NCI-H1694 treated with DMSO at 0.1 percent for 48 hours (cell line): ENCODE measurements around the gene CEP350.
"Not testable (repeated sequence)": the region's sequence is repeated elsewhere in the genome, so short reads cannot be mapped to it uniquely, and the experiment has no call there.

ENCODE experiments used
- DNase-seq: peaks from one replicate; lab custom pipeline; 2025; lab: John Stamatoyannopoulos, UW

The CEP350 gene

DNA sequence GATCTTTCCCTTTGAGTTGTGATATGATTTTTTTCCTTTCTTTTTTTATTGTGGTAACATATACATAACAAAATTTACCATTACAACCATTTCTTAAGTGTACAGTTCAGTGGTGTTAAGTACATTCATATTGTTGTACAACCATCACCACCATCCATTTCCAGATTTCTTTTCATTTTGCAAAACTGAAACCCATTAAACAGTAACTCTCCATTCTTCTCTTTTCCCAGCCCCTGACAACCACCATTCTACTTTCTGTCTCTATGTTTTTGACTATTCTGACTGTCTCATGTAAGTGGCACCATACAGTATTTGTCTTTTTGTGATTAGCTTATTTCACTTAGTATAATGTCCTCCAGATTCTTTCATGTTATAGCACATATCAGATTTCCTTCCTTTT is 30.3 kb downstream of the CEP350 start:
- DNase-seq: no peak

DNA sequence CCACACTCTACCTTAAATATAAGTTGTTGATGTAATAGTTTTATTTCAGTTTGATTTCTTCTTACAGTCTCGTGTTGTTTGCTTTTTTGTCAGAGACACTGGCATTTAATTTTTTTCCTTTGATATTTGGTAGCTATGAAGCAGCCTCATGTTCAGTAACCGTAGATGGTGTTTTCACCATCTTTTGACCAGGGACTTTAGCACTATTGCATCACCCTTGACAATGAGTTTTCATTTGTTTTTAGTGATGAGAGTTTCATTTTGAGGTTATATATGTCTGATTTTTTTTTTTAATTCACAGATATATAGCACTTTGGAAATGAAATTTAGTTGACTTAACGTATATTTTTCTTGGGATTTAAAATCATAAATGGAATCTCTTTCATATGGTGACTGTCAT is 36.2 kb downstream of the CEP350 start:
- DNase-seq: no peak

DNA sequence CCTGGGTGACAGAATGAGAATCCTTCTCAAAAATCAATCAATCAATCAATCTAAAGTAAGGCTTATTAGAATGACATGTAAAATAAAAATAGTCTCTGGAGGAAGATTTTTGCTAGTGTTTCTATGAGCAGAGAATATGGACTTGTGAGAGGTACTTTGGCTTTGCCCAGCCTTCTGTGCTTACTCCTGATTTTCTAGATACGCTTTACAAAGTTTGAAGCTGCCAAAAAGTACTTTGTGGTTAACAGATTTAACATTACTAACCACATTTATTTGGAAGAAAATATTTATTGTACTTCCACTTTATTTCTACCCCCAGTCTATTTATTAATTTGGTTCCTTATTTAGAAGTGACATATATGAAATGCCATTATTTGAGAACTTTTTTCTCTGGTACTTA is 41.0 kb downstream of the CEP350 start:
- DNase-seq: no peak

DNA sequence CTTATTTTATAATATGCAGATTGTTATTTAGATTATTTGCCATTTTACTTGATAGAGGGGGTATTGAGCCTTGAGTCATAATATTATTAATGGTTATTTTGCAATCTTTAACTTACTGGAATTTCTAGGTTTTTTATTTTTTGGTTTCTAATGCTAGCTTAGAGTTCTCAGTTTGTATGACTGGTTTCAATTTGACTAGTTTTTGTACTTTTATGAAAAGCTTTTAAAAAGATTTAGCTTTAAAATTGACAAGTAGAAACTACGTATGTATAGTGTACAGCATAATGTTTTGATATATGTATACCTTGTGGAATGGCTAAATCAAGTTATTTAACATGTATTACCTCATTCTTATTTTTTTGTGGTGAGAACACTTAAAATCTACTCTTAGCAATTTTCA is 41.5 kb downstream of the CEP350 start:
- DNase-seq: no peak

DNA sequence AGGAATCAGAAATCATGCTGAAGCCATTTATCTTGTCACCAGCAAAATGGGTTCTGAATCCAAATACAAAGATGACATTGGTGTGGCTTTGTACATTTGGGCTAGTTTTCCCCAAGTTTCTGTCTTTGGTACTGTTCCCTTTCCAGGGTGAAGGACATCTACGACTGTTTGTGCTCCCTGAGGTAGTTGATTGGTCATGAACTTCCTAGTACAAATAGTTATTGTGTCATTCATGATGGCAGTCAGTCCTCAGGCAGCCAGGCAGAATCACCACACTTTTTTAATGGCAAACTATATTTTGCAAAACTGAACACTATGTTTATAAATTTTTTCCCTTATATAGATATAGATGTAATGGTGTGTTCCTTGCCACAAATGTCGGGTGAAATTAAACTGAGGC is 46.0 kb downstream of the CEP350 start:
- no peak for DNase-seq

DNA sequence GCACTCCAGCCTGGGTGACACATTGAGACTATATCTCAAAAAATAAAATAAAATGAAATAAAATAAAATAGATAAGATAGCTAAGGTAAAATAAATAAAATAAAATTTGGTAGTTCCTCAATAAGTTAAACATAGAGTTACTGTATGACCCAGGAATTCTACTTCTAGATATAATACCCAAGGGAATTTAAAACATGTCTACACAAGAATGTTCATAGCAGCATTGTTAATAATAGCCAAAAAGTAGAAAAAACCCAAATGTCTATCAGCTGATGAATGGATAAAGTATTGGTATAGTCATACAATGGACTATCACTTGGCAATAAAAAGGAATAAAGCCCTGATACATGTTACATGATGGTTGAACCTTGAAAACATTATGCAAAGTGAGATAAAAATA is 47.8 kb downstream of the CEP350 start:
- DNase-seq: no peak

DNA sequence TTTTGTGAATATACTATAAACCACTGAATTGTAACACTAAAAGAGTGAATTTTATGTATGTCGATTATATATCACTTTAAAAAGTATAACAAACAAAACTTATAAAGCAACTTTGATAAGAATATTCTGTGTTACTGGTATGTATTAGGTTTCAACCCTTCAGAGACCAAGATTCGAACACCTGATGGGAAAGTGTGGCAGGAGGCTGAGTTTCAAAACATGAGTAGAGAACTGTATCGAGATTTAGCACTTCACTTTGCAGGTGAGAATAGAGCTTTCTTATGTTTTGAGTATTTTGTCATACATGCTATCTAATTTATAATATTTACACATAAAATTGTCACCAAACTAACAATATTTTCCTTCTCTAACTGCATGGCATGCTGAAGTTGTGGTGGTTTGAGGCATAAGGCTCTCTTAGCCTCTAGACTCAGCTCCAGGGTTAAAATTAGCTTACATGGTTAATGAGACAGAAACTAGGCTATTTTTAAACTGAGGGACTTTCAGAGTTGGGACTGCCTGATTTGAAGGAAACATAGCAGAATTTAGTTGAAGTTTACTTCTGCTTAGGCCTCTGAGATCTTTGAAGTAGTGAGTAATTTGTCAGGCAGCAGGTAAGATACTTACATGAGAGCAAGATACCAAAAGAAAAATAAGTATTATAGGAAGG is 48.6 kb downstream of the CEP350 start:
- DNase-seq: no peak

DNA sequence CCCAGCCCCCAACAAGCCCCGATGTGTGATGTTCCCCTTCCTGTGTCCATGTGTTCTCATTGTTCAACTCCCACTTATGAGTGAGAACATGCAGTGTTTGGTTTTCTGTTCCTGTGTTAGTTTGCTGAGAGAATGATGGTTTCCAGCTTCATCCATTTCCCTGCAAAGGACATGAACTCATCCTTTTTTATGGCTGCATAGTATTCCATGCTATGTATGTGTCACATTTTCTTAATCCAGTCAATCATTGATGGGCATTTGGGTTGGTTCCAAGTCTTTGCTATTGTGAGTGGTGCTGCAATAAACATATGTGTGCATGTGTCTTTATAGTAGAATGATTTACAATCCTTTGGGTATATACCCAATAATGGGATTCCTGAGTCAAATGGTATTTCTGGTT is 52.2 kb downstream of the CEP350 start:
- DNase-seq: not testable (repeated sequence)

DNA sequence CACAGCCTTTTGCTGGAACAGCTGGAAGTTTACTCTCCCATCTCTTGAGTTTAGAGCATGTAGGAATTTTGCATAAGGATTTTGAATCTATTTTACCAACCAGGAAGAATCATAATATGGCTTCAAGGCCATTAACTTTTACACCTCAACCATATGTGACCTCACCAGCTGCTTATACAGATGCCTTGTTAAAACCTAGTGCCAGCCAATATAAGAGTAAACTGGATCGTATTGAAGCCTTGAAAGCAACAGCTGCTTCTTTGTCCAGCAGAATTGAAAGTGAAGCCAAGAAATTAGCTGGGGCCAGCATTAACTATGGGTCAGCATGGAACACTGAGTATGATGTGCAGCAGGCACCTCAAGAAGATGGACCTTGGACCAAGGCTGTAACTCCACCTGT is 65.4 kb downstream of the CEP350 start:
- no peak for DNase-seq

DNA sequence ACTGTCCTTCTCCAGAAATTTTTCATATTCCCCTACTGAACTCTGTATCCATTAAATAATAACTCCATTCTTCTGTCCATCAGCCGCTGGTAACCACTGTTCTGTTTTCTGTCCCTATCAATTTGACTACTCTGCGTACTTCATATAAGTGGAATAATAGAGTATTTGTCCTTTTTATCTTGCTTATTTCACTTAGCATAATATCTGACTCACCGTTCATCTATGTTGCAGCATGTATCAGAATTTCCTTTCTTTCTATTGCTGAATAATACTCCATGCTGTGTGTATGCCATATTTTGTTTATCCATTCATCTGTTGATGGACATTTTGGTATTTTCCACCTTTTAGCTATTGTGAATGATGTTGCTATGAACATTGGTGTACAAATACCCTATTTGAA is 71.9 kb downstream of the CEP350 start:
- DNase-seq: no peak

DNA sequence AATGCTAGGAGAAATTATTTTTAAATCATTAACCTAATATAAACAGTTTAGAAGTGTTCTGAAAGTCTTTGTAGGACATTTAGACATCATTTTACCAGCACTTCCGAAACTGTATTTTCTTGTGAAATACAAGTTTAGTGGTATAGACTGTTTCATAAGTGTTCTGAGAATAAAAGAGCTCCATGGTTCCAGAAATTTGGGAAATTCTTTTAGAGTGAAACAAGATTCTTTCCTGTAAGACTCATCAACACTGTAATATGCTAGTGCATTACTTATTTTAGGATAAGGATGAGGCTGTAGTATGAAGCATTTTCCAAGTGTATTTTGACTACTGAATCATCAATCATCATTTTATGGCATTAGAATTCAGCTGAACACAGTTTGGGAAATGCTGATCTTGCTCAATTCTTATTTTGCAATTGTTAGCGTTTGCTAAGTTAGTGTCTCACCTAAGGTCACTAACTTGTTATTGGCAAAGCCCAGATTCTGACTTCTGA is 73.4 kb downstream of the CEP350 start:
- DNase-seq: no peak

DNA sequence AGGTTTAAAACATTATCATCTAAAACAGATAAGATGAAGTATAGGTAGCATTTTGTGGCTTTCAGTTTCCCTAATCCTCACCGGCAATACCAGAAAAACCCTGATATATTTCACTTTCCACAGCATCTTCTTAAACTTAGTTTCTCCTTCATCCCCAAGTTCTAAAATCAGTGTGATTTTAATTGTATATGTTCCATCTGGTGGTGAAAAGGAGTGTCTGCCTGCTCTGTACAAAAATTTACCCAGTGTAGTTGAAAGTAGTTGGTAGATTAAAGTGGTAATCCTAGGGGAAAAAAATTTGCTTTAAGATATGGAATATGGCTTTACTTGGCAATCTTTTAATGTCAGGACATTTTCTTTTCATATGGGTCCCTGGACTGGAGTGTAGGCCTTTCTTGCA is 74.3 kb downstream of the CEP350 start:
- DNase-seq: no peak

DNA sequence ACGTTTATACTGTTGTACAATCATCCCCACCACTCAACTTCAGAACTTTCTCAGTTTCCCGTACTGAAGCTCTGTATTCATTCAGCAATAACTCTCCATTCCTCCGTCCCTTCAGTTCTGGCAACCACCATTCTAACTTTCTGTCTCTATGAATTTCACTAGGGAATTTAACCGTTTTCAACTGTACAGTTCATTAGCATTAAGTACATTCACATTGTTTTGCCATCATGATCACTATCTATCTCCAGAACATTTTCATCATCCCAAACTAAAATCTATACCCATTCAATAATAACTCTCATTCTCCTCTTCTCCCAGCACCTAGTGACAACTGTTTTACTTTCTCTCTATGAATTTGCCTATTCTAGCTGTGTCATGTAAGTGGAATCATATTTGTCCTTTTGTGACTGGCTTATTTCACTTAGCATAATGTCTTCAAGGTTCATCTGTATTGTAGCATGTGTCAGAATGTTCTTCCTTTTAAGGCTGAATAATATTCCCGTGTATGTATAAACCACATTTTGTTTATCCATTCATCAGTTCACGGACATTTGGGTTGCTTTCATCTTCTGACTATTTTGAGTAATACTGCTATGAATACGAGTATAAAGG is 75.0 kb downstream of the CEP350 start:
- DNase-seq: no peak

DNA sequence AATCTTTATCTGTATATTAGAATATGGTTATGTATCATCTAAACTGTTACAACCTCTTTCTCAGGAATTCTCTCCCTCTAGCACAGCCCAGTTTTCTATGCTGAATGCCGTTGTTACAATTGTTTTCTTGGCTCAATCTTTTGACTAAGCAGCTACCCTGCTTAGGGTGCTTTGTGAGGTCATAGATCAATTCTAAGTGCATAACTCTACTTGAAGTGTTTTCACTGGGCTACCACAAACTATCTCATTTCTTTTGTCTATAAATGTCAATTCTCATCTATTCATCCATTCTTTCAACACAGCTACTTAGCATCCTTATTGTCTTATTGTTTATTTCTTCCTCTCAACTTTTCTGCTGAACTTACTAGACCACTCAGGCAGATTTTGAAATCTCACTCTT is 77.1 kb downstream of the CEP350 start:
- DNase-seq: no peak

DNA sequence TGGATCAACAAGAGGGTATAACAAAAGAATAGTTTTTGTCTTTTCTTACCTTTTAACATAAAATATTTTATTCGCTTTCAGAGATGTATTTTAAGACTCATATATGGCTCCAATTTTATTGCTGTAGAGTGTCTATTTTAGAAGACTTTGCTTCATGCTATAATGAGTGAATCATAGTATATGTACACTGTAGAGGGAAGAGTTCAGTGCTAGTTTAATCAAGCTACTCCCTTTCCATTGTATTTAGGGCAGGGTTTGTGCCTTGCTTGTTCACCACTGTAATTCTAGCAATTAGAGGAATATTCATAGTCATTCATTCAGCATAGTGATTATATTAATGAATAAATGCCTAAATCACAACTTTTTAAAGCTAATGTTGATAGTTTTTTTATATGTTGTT is 78.8 kb downstream of the CEP350 start:
- no peak for DNase-seq

DNA sequence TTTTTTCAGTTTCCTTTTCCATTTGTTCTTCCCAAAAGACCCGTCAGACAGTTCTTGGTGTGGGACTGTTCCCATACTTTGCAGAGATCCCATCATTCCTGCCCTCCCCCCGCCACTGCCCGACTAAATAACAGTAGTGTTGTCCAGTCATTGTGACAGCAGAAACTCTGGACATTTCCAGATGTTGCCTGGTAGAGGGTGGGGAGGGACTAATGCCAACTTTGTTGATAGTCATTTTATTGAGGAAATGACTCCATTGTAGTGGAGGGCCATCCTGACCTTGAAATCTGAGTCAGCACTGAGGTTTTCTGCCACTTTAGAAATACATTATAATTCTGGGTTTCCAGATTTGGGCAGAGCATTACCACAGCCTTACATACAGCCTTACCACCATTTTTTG is 85.4 kb downstream of the CEP350 start:
- no peak for DNase-seq

DNA sequence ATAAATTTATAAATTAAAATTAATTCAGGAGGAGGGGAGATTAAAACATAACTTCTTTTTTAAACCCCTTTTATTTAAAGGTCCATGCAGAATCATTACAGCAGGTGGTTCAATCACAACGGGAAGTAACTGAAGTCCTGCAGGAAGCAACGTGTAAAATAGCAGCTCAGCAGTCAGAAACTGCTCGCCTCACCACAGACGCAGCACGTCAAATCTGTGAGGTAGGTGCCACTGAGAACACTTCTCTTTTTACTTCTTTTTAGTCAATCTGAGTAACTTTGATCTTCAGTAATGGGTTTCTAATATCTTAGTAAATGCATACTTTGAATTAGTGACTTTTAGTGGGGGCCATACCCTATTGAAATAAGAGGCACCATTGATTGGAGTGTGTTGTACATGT is 87.0 kb downstream of the CEP350 start:
- no peak for DNase-seq

DNA sequence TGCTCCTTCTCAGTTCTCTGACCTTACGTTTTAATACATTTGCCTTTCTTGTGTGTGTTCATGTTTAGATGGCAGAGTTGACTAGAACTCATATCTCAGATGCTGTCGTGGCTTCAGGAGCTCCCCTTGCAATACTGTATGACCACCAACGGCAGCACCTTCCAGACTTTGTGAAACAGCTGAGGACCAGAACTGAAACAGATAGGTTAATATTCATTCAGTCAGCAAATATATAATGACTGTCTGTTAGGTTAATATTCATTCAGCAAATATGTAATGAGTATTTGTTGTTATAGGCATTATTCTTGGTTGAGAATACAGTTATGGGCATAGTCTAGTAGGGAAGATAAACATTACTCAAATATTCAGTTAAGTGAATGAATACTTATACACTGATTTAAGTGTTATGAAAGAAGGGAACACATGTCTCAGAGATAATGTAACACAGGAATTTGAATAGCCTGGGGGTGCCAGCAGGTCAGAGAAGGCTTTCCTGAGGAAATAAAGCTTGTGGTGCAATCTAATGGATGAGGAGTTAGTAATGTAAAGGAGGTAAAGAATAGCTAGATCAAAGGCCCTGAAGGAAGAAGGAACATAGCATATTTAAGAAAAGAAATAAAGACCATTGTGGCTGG is 88.5 kb downstream of the CEP350 start:
- DNase-seq: no peak

DNA sequence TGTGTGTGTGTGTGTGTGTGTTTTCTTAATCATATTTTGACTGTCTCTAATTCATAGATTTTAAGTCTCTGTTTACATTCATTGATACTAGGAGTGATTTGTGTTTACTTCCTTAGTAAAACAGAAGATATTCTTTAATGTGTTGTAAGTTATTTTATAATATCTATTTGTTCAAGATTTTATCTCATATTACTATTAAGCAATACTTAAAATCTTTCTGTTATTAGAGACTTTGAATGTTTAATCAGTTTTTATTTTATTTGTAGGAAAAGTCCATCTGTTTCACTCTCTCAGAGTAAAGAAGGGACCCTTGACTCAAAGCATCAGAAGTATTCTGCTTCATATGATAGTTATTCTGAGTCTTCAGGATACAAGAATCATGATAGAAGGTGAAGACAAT is 89.2 kb downstream of the CEP350 start:
- DNase-seq: no peak

DNA sequence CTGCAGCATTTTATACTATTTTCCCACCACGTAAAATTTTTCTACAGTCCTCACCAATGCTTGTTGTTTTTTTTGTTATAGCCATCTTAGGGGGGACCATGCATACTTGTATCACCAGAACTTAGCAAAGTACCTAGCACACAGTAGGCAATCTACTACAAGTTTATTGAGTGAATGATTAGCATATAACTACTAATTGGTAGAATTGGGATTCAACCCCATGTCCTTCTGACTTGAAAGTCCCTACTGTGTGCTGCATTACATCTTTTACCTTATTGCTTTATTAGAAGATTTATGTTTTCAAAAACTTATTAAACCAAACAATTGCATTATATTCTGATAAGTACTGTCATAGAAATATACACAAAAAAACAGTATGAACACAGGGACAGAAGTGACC is 92.1 kb downstream of the CEP350 start:
- DNase-seq: no peak

DNA sequence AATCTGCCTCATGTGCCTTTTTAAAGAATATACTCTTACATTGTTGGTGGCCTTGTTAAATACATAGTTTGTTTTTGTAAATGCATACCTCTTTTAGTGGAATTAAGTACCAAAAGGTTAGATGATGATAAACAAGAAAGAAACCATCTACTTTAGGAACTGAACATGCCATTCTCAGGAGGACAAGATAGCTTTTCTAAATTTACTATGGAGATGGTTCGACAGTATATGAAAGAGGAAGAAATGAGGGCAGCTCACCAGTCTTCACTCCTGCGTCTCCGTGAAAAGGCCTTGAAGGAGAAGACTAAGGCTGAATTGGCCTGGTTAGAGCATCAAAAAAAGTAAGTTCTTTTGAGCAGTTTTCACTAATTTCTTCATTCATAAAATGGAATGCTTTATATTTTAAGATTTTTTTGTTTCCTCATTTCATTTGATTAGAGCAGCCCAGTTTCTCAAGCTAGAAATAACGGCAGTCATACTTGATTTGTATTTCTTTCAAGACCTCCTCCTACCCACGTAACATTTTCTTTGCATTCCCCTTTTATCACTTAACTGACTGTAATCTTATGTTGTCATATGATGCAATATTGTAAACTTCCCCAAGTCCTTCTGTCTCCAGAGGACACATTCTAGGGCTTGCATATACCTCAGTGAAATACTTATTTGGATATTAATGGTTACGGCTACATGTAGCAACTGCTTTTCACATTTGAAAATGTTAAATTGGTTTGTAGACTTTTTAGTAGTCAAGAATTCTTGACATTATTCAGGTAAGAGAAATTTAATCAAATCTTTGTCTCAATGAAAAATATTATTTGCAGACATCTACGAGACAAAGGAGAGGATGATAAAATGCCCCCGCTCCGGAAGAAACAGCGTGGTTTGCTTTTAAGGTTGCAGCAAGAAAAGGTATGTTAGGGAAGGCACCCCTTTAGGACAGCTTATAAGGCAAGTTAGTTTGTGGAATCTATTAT is 99.3 kb downstream of the CEP350 start:
- DNase-seq: no peak

DNA sequence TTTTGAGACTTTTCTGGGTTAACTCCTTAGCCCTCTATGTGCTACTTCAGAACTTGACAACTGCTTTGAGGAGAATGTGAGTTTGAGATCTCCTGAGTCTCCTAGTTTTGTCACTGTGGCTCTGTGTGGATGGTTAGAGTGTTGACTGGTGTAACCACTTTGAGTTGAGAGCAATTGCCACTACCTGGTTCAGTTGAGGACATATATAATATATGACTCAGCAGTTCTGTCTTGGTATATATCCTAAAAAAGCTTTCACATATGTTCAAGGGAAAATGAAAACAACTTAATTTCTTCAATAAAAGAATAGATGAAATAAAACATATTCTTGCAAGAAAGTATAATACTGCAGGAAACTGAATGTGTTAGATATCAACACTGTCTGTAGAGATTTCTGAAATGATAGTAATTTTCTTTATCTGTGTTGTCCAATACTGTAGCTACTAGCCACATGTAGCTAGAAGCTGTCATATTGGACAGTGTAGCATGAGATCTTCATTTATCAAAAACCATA is 103.3 kb downstream of the CEP350 start:
- DNase-seq: no peak
